Measurements from ENCODE around the gene TCP1.

Gene TCP1

GRCh38 chr6:159762681-159763293, 26.6 kb downstream of the TCP1 start:
- H2BK5ac ChIP-seq (ENCODE audit: low read length), result peak overlapping the region; percentile 94
- H3K36me3 ChIP-seq (ENCODE audit: control insufficient read depth, insufficient read depth, low read length), result peaks cover 13% of the 10 kb centered on the region
- no peak overlapping the region for H2BK15ac ChIP-seq (replicated peaks; ENCODE audit: low read depth)
- peak; percentile 17 for DNase-seq
- WGBS (ENCODE audit: extremely low coverage, insufficient coverage, low lambda C conversion rate), result no CpG with 5 or more reads among the region's 16 CpGs
- H4K8ac ChIP-seq (ENCODE audit: low read depth, low read length), result no peak overlapping the region
- no peak overlapping the region for H2BK120ac ChIP-seq (ENCODE audit: low read depth, low read length)
- H3K9ac ChIP-seq (ENCODE audit: low read length), result peak overlapping the region; percentile 95
- H3K4me3 ChIP-seq (ENCODE audit: low read length), result peak overlapping the region; percentile 82
- H3K27me3 ChIP-seq (ENCODE audit: insufficient read depth, low read length, poor library complexity), result no peaks in the 10 kb centered on the region
- peaks cover 9% of the 10 kb centered on the region for H3K4me1 ChIP-seq (ENCODE audit: control insufficient read depth, low read depth, low read length)
- H2AK5ac ChIP-seq (ENCODE audit: low read length), result peak overlapping the region; percentile 91
- H3K27ac ChIP-seq (ENCODE audit: low read depth, low read length), result peak overlapping the region; percentile 47
- H4K5ac ChIP-seq (ENCODE audit: low read length), result no peak overlapping the region
- H3K4ac ChIP-seq (ENCODE audit: low read depth, low read length), result peak overlapping the region; percentile 41
- peak overlapping the region; percentile 99 for H3K56ac ChIP-seq (ENCODE audit: low read length)
- peaks cover 18% of the 10 kb centered on the region for H3K79me1 ChIP-seq (ENCODE audit: low read length)
- peak overlapping the region; percentile 20 for H3K23ac ChIP-seq (ENCODE audit: low read length)
- peaks cover 17% of the 10 kb centered on the region for H3K79me2 ChIP-seq (ENCODE audit: control insufficient read depth, insufficient read depth, low read length)
- peak overlapping the region; percentile 96 for H3K4me2 ChIP-seq (ENCODE audit: low read length)
- H3K18ac ChIP-seq (ENCODE audit: low read length), result no peak overlapping the region

DNA sequence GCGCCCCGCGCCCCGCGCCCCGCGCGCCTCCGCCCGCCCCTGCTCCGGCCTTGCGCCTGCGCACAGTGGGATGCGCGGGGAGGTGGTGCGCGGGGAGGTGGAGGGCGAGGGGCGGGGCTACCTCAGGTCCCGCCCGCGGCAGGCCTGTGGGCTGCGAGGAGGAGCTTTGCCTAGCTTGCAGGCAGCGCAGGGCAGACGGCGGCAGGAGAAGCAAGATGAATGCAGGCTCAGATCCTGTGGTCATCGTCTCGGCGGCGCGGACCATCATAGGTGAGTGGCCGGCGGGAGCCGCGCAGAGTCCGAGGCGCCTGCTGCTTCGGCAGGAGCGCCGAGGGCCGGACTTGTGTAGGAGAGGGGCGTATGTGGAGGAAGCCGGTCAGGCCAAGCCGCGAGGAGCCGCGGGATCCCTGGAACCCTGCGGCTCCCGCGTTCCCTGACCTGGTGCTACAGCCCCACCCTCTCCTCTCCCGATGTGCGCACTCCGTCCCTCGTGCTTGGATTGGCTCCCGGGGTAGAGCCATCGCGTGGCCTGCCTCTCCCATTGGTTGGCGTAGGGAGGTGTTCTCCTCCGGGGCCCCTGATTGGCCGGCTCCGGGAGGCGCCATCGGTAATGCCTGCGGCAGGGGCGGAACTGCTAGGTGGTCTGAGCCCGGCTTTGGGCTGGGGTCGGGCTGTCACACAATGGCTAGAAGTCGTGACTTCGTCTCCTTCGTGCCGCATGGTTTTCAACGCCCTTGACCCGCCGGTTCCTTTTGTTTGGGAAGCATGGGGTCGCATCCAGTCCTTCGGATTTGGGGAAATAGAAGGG, 27.3 kb downstream of the TCP1 start, which contains the start of gene ACAT2:
ACAT2 (plus strand) TSS at position 173 of the 808 bp plus-strand sequence; CDS start at position 216, 43 bp downstream.
- no peak within 1 kb of the TSS for H2BK120ac ChIP-seq (ENCODE audit: low read depth, low read length)
- WGBS (ENCODE audit: extremely low coverage, insufficient coverage, low lambda C conversion rate), result no CpG with 5 or more reads among the region's 76 CpGs

GRCh38 chr6:159761129-159761872, 28.1 kb downstream of the TCP1 start:
- Histone ChIP-seq H3K27me3 (ENCODE audit: insufficient read depth, low read length, poor library complexity) (no peaks in the 10 kb centered on the region), H3K18ac (ENCODE audit: low read length) (peak overlapping the region; percentile 61), H2BK15ac (replicated peaks; ENCODE audit: low read depth) (no peak overlapping the region), H3K23ac (ENCODE audit: low read length) (no peak overlapping the region), H3K9ac (ENCODE audit: low read length) (peak overlapping the region; percentile 63), H3K27ac (ENCODE audit: low read depth, low read length) (peak overlapping the region; percentile 97), H3K4me1 (ENCODE audit: control insufficient read depth, low read depth, low read length) (peaks cover 9% of the 10 kb centered on the region), H3K79me1 (ENCODE audit: low read length) (peaks cover 11% of the 10 kb centered on the region), H2BK5ac (ENCODE audit: low read length) (peak overlapping the region; percentile 35), H2AK5ac (ENCODE audit: low read length) (no peak overlapping the region), H3K4me2 (ENCODE audit: low read length) (peak overlapping the region; percentile 19), H4K8ac (ENCODE audit: low read depth, low read length) (peak overlapping the region; percentile 94), H2BK120ac (ENCODE audit: low read depth, low read length) (no peak overlapping the region), H3K4me3 (ENCODE audit: low read length) (peak overlapping the region; percentile 19), H3K4ac (ENCODE audit: low read depth, low read length) (peak overlapping the region; percentile 40), H4K5ac (ENCODE audit: low read length) (no peak overlapping the region), H3K56ac (ENCODE audit: low read length) (peak overlapping the region; percentile 84), H3K79me2 (ENCODE audit: control insufficient read depth, insufficient read depth, low read length) (peaks cover 13% of the 10 kb centered on the region), H3K36me3 (ENCODE audit: control insufficient read depth, insufficient read depth, low read length) (peaks cover 3% of the 10 kb centered on the region)
- no CpG with 5 or more reads among the region's 45 CpGs for WGBS (ENCODE audit: extremely low coverage, insufficient coverage, low lambda C conversion rate)
- DNase-seq, result peak; percentile 43

More for the DNA sequence above, 27.3 kb downstream of the TCP1 start, which contains the start of gene ACAT2:
- no peak within 1 kb of the TSS for H2BK15ac ChIP-seq (replicated peaks; ENCODE audit: low read depth)
- H3K18ac ChIP-seq (ENCODE audit: low read length), result peak within 1 kb of the TSS; percentile 61
- H4K8ac ChIP-seq (ENCODE audit: low read depth, low read length), result peak within 1 kb of the TSS; percentile 94
- H2AK5ac ChIP-seq (ENCODE audit: low read length), result peak within 1 kb of the TSS; percentile 91
- no peak within 1 kb of the TSS for H4K5ac ChIP-seq (ENCODE audit: low read length)
- H3K36me3 ChIP-seq (ENCODE audit: control insufficient read depth, insufficient read depth, low read length), result peaks cover 7% of the 10 kb centered on the region
- peaks cover 14% of the 10 kb centered on the region for H3K79me1 ChIP-seq (ENCODE audit: low read length)
- H3K4ac ChIP-seq (ENCODE audit: low read depth, low read length), result peak within 1 kb of the TSS; percentile 41
- peak within 1 kb of the TSS; percentile 99 for H3K56ac ChIP-seq (ENCODE audit: low read length)
- H3K9ac ChIP-seq (ENCODE audit: low read length), result peak within 1 kb of the TSS; percentile 97
- DNase-seq, result peak; percentile 99
- H3K79me2 ChIP-seq (ENCODE audit: control insufficient read depth, insufficient read depth, low read length), result peaks cover 16% of the 10 kb centered on the region
- no peaks in the 10 kb centered on the region for H3K27me3 ChIP-seq (ENCODE audit: insufficient read depth, low read length, poor library complexity)
- H3K4me3 ChIP-seq (ENCODE audit: low read length), result peak within 1 kb of the TSS; percentile 82
- peak within 1 kb of the TSS; percentile 96 for H3K4me2 ChIP-seq (ENCODE audit: low read length)
- peak within 1 kb of the TSS; percentile 97 for H2BK5ac ChIP-seq (ENCODE audit: low read length)
- peak within 1 kb of the TSS; percentile 89 for H3K23ac ChIP-seq (ENCODE audit: low read length)
- H3K27ac ChIP-seq (ENCODE audit: low read depth, low read length), result peak within 1 kb of the TSS; percentile 99
- H3K4me1 ChIP-seq (ENCODE audit: control insufficient read depth, low read depth, low read length), result peaks cover 9% of the 10 kb centered on the region

GRCh38 chr6:159760602-159761057, 28.8 kb downstream of the TCP1 start:
- no peaks in the 10 kb centered on the region for H3K27me3 ChIP-seq (ENCODE audit: insufficient read depth, low read length, poor library complexity)
- H3K27ac ChIP-seq (ENCODE audit: low read depth, low read length), result peak overlapping the region; percentile 97
- no peak overlapping the region for H2BK15ac ChIP-seq (replicated peaks; ENCODE audit: low read depth)
- no peak overlapping the region for H3K23ac ChIP-seq (ENCODE audit: low read length)
- H2BK120ac ChIP-seq (ENCODE audit: low read depth, low read length), result no peak overlapping the region
- H3K18ac ChIP-seq (ENCODE audit: low read length), result peak overlapping the region; percentile 61
- no peak overlapping the region for H4K8ac ChIP-seq (ENCODE audit: low read depth, low read length)
- no peak overlapping the region for H3K4me2 ChIP-seq (ENCODE audit: low read length)
- peaks cover 5% of the 10 kb centered on the region for H3K36me3 ChIP-seq (ENCODE audit: control insufficient read depth, insufficient read depth, low read length)
- H3K4ac ChIP-seq (ENCODE audit: low read depth, low read length), result no peak overlapping the region
- H2BK5ac ChIP-seq (ENCODE audit: low read length), result no peak overlapping the region
- no peak overlapping the region for H4K5ac ChIP-seq (ENCODE audit: low read length)
- H3K4me3 ChIP-seq (ENCODE audit: low read length), result no peak overlapping the region
- peak overlapping the region; percentile 84 for H3K56ac ChIP-seq (ENCODE audit: low read length)
- WGBS (ENCODE audit: extremely low coverage, insufficient coverage, low lambda C conversion rate), result no CpG with 5 or more reads among the region's 3 CpGs
- DNase-seq, result peak; percentile 99
- H3K4me1 ChIP-seq (ENCODE audit: control insufficient read depth, low read depth, low read length), result peaks cover 9% of the 10 kb centered on the region
- H2AK5ac ChIP-seq (ENCODE audit: low read length), result no peak overlapping the region
- H3K79me1 ChIP-seq (ENCODE audit: low read length), result peaks cover 11% of the 10 kb centered on the region
- peaks cover 13% of the 10 kb centered on the region for H3K79me2 ChIP-seq (ENCODE audit: control insufficient read depth, insufficient read depth, low read length)
- H3K9ac ChIP-seq (ENCODE audit: low read length), result peak overlapping the region; percentile 63

GRCh38 chr6:159759645-159760044, 29.8 kb downstream of the TCP1 start:
- no peak overlapping the region for H3K4me3 ChIP-seq (ENCODE audit: low read length)
- no peak overlapping the region for H2BK120ac ChIP-seq (ENCODE audit: low read depth, low read length)
- WGBS (ENCODE audit: extremely low coverage, insufficient coverage, low lambda C conversion rate), result no CpG with 5 or more reads among the region's 2 CpGs

More at GRCh38 chr6:159759645-159760044, 29.8 kb downstream of the TCP1 start:
- Histone ChIP-seq H3K79me1 (ENCODE audit: low read length) (peaks cover 12% of the 10 kb centered on the region), H3K9ac (ENCODE audit: low read length) (no peak overlapping the region), H2BK5ac (ENCODE audit: low read length) (no peak overlapping the region), H3K4me1 (ENCODE audit: control insufficient read depth, low read depth, low read length) (peaks cover 9% of the 10 kb centered on the region), H3K27me3 (ENCODE audit: insufficient read depth, low read length, poor library complexity) (no peaks in the 10 kb centered on the region), H3K27ac (ENCODE audit: low read depth, low read length) (no peak overlapping the region), H3K56ac (ENCODE audit: low read length) (no peak overlapping the region), H2BK15ac (replicated peaks; ENCODE audit: low read depth) (no peak overlapping the region), H3K4ac (ENCODE audit: low read depth, low read length) (no peak overlapping the region), H3K4me2 (ENCODE audit: low read length) (no peak overlapping the region), H3K79me2 (ENCODE audit: control insufficient read depth, insufficient read depth, low read length) (peaks cover 13% of the 10 kb centered on the region), H3K18ac (ENCODE audit: low read length) (no peak overlapping the region), H2AK5ac (ENCODE audit: low read length) (no peak overlapping the region), H3K36me3 (ENCODE audit: control insufficient read depth, insufficient read depth, low read length) (peaks cover 10% of the 10 kb centered on the region), H3K23ac (ENCODE audit: low read length) (no peak overlapping the region), H4K8ac (ENCODE audit: low read depth, low read length) (no peak overlapping the region), H4K5ac (ENCODE audit: low read length) (no peak overlapping the region)
- no peak for DNase-seq

All from mesendoderm (in vitro differentiated cells).